SU-DHL-6 (cell line): ENCODE results near the gene XYLT2.

ENCODE experiments used
- CTCF ChIP-seq: fragments of 200-600 bp; sonication (generic); IDR thresholded peaks from one replicate; pipeline ENCODE4 v1.5.1; 2017; ENCODE audit warnings: antibody characterized with exemption, mild to moderate bottlenecking, low read length, moderate library complexity; ENCODE audit not compliant: insufficient read depth, poor library complexity, severe bottlenecking
- EZH2phosphoT487 ChIP-seq: fragments of 200-600 bp; sonication (generic), shearing (Covaris generic); conservative IDR thresholded peaks from 2 replicates; pipeline ENCODE4 v1.6.1; 2018; ENCODE audit warnings: mild to moderate bottlenecking, antibody characterized with exemption, low read length, moderate library complexity, mixed read lengths

GRCh38 chr17:50380369-50381259 lies 34.7 kb downstream of the XYLT2 start:
- no peak for TF ChIP-seq CTCF
- TF ChIP-seq EZH2phosphoT487 = no peak
